HEK293 (cell line): ENCODE measurements around the gene SIDT2.

Experiments
- CTCF ChIA-PET: fragments of 350-600 bp; formaldehyde crosslinking; extraction: SDS; loops from one replicate; lab custom pipeline; 2021; ENCODE audit warnings: antibody characterized with exemption; lab: Yijun Ruan, JAX
- POLR2A ChIA-PET: fragments of 300-600 bp; formaldehyde crosslinking; extraction: SDS; loops from one replicate; lab custom pipeline; 2020; ENCODE audit warnings: antibody characterized with exemption, inconsistent platforms; lab: Yijun Ruan, JAX
- H3K27ac ChIP-seq: fragments of 200-500 bp; sonication (Bioruptor generic); 2 replicates; pipeline ENCODE4 v1.5.1; 2014; ENCODE audit warnings: low read depth, low read length, control low read depth, inconsistent platforms; ENCODE audit errors: extremely low read depth
- H3K36me3 ChIP-seq, 2 experiments: fragments of 200-500 bp in 1 of 2; sonication (Bioruptor generic) in 1 of 2; 1 replicate in 1 of 2; 2 replicates in 1 of 2; pipeline ENCODE4 v1.5.1; 2014 to 2017; ENCODE audit warnings: inconsistent platforms in 2 of 2, low read length in 2 of 2; ENCODE audit not compliant: control insufficient read depth in 2 of 2, insufficient read depth in 1 of 2
- H3K4me1 ChIP-seq: fragments of 200-500 bp; sonication (Bioruptor generic); 2 replicates; pipeline ENCODE4 v1.5.1; 2014; ENCODE audit warnings: mild to moderate bottlenecking, low read length, inconsistent platforms; ENCODE audit not compliant: control insufficient read depth, insufficient read depth
- H3K4me3 ChIP-seq: 2 replicates; pipeline ENCODE4 v1.5.1; 2011; ENCODE audit warnings: low read depth, mild to moderate bottlenecking, control low read depth, low read length, moderate library complexity
- H3K9me3 ChIP-seq: fragments of 200-500 bp; sonication (Bioruptor generic); 2 replicates; pipeline ENCODE4 v1.5.1; 2014; ENCODE audit warnings: low read depth, low read length, inconsistent platforms; ENCODE audit not compliant: control insufficient read depth, insufficient read depth
- IKZF3 ChIP-seq: fragments of 450-650 bp; IDR thresholded peaks from 2 replicates; pipeline ENCODE4 v1.5.0; 2018; ENCODE audit warnings: missing biosample characterization, mild to moderate bottlenecking, missing genetic modification characterization, moderate library complexity
- KLF17 ChIP-seq: fragments of 450-650 bp; formaldehyde crosslinking; IDR thresholded peaks from 2 replicates; pipeline ENCODE4 v1.5.1; 2016; ENCODE audit warnings: missing biosample characterization, missing genetic modification characterization
- SCRT2 ChIP-seq: fragments of 450-650 bp; formaldehyde crosslinking; IDR thresholded peaks from 2 replicates; pipeline ENCODE4 v1.5.1; 2016; ENCODE audit warnings: missing biosample characterization, missing genetic modification characterization
- TCF7L2 ChIP-seq: IDR thresholded peaks from 2 replicates; pipeline ENCODE4 v1.6.1; 2011; ENCODE audit warnings: low read depth, mild to moderate bottlenecking, inconsistent platforms, low read length, moderate library complexity, borderline replicate concordance
- ZBTB49 ChIP-seq: fragments of 450-650 bp; formaldehyde crosslinking; IDR thresholded peaks from 2 replicates; pipeline ENCODE4 v1.5.1; 2016; ENCODE audit warnings: missing biosample characterization, missing genetic modification characterization, low read depth
- ZEB2 ChIP-seq: fragments of 450-650 bp; formaldehyde crosslinking; IDR thresholded peaks from 2 replicates; pipeline ENCODE4 v1.5.1; 2016; ENCODE audit warnings: missing biosample characterization, missing genetic modification characterization
- ZNF114 ChIP-seq: fragments of 450-650 bp; formaldehyde crosslinking; IDR thresholded peaks from 2 replicates; pipeline ENCODE4 v1.5.0; 2017; ENCODE audit warnings: missing biosample characterization, missing genetic modification characterization
- ZNF121 ChIP-seq: fragments of 450-650 bp; formaldehyde crosslinking; IDR thresholded peaks from 2 replicates; pipeline ENCODE4 v1.5.1; 2016; ENCODE audit warnings: missing biosample characterization, missing genetic modification characterization
- ZNF16 ChIP-seq: fragments of 450-650 bp; formaldehyde crosslinking; IDR thresholded peaks from 2 replicates; pipeline ENCODE4 v1.5.1; 2016; ENCODE audit warnings: low read depth, missing biosample characterization, missing genetic modification characterization
- ZNF2 ChIP-seq: fragments of 450-650 bp; formaldehyde crosslinking; IDR thresholded peaks from 2 replicates; pipeline ENCODE4 v1.5.1; 2016; ENCODE audit warnings: missing biosample characterization, missing genetic modification characterization
- ZNF26 ChIP-seq: fragments of 450-650 bp; formaldehyde crosslinking; IDR thresholded peaks from 2 replicates; pipeline ENCODE4 v1.5.1; 2016; ENCODE audit warnings: missing biosample characterization, missing genetic modification characterization
- ZNF324 ChIP-seq: fragments of 450-650 bp; formaldehyde crosslinking; IDR thresholded peaks from 2 replicates; pipeline ENCODE4 v1.5.1; 2016; ENCODE audit warnings: missing biosample characterization, missing genetic modification characterization
- ZNF350 ChIP-seq: fragments of 450-650 bp; formaldehyde crosslinking; IDR thresholded peaks from 2 replicates; pipeline ENCODE4 v1.5.0; 2017; ENCODE audit warnings: missing biosample characterization, mild to moderate bottlenecking, missing genetic modification characterization
- ZNF48 ChIP-seq: fragments of 450-650 bp; formaldehyde crosslinking; IDR thresholded peaks from 2 replicates; pipeline ENCODE4 v1.5.1; 2016; ENCODE audit warnings: missing biosample characterization, missing genetic modification characterization
- ZNF544 ChIP-seq: fragments of 450-650 bp; formaldehyde crosslinking; IDR thresholded peaks from 2 replicates; pipeline ENCODE4 v1.5.0; 2017; ENCODE audit warnings: missing biosample characterization, missing genetic modification characterization
- ZNF623 ChIP-seq: fragments of 450-650 bp; formaldehyde crosslinking; IDR thresholded peaks from 2 replicates; pipeline ENCODE4 v1.5.1; 2016; ENCODE audit warnings: missing biosample characterization, missing genetic modification characterization
- ZNF658 ChIP-seq: fragments of 450-650 bp; formaldehyde crosslinking; IDR thresholded peaks from 2 replicates; pipeline ENCODE4; 2016; ENCODE audit warnings: missing biosample characterization, missing genetic modification characterization
- ZNF677 ChIP-seq: fragments of 450-650 bp; IDR thresholded peaks from 2 replicates; pipeline ENCODE4 v1.5.0; 2018; ENCODE audit warnings: missing biosample characterization, mild to moderate bottlenecking, missing genetic modification characterization, moderate library complexity
- ZNF707 ChIP-seq: fragments of 450-650 bp; formaldehyde crosslinking; IDR thresholded peaks from 2 replicates; pipeline ENCODE4 v1.5.1; 2016; ENCODE audit warnings: missing biosample characterization, missing genetic modification characterization
- ZNF747 ChIP-seq: fragments of 450-650 bp; formaldehyde crosslinking; IDR thresholded peaks from 2 replicates; pipeline ENCODE4 v1.5.1; 2016; ENCODE audit warnings: missing biosample characterization, missing genetic modification characterization
- ZNF768 ChIP-seq: fragments of 450-650 bp; formaldehyde crosslinking; IDR thresholded peaks from 2 replicates; pipeline ENCODE4 v1.5.1; 2018; ENCODE audit warnings: missing biosample characterization, mild to moderate bottlenecking, missing genetic modification characterization

Gene SIDT2

GRCh38 chr11:117154468-117154867, 24.1 kb upstream of the SIDT2 start:
- Histone ChIP-seq H3K9me3 (no peaks in the 10 kb centered on the region), H3K27ac (no peak overlapping the region), H3K4me3 (no peak overlapping the region), H3K36me3 (peaks cover 23 to 68% of the 10 kb centered on the region in 2 experiments; a peak in 2 of 3 replicates), H3K4me1 (no peaks in the 10 kb centered on the region)
- ChIA-PET POLR2A (no interaction called here), CTCF (no interaction called here)
- TF ChIP-seq ZNF26 (tag by site-specific recombination), result no peak
- TF ChIP-seq ZNF121 (tag by site-specific recombination), result peak; percentile 71; the same call in 1 of the 2 replicates

GRCh38 chr11:117157507-117157906, 21.0 kb upstream of the SIDT2 start:
- H3K4me3 ChIP-seq, result no peak overlapping the region
- POLR2A ChIA-PET, result interaction anchor here (1.3 kb wide), 1 partner anchor 21 kb away, joined by 3 read pairs; the partner anchor contains the start of gene SIDT2
- no peaks in the 10 kb centered on the region for H3K4me1 ChIP-seq
- TF ChIP-seq ZNF658 (no peak), ZNF121 (tag by site-specific recombination) (0 out of 2 replicates have a peak, but pooled peaks have one; percentile 52)
- H3K9me3 ChIP-seq, result no peaks in the 10 kb centered on the region
- CTCF ChIA-PET, result interaction anchor here (0.6 to 1.2 kb wide), 5 partner anchors 23 to 1248 kb away, joined by 3 to 4 read pairs (median 3); no protein-coding TSS in a partner anchor
- H3K36me3 ChIP-seq, result peaks cover 28 to 82% of the 10 kb centered on the region in 2 experiments; a peak in 2 of 3 replicates
- H3K27ac ChIP-seq, result no peak overlapping the region

GRCh38 chr11:117159892-117160291, 18.7 kb upstream of the SIDT2 start:
- POLR2A ChIA-PET, result interaction anchor here (2.1 kb wide), 1 partner anchor 19 kb away, joined by 8 read pairs; the partner anchor contains the start of gene SIDT2
- no peaks in the 10 kb centered on the region for H3K4me1 ChIP-seq
- H3K36me3 ChIP-seq, result peaks cover 29 to 82% of the 10 kb centered on the region in 2 experiments
- H3K9me3 ChIP-seq, result no peaks in the 10 kb centered on the region
- CTCF ChIA-PET, result interaction anchor here (0.5 to 1.8 kb wide), 2 partner anchors 12 to 45 kb away, joined by 3 to 5 read pairs; no protein-coding TSS in a partner anchor
- TF ChIP-seq ZNF747 (no peak), ZNF544 (tag by site-specific recombination) (no peak), TCF7L2 (no peak), ZEB2 (tag by site-specific recombination) (no peak), KLF17 (tag by site-specific recombination) (no peak), ZBTB49 (tag by site-specific recombination) (no peak), ZNF350 (tag by site-specific recombination) (no peak), ZNF623 (no peak), ZNF677 (tag by site-specific recombination) (no peak), SCRT2 (tag by site-specific recombination) (no peak), ZNF16 (no peak), ZNF324 (no peak), ZNF707 (tag by site-specific recombination) (no peak), ZNF114 (tag by site-specific recombination) (no peak), ZNF768 (no peak), IKZF3 (no peak), ZNF2 (tag by site-specific recombination) (no peak), ZNF48 (tag by site-specific recombination) (no peak)
- H3K27ac ChIP-seq, result no peak overlapping the region
- no peak overlapping the region for H3K4me3 ChIP-seq
